HPDE6-E6E7 (cell line): ENCODE results near the gene TGOLN2.
"Not testable (repeated sequence)": the region's sequence is repeated elsewhere in the genome, so short reads cannot be mapped to it uniquely, and the experiment has no call there.

ENCODE experiments used
- DNase-seq: peaks from one replicate; pipeline ENCODE4 v3.0.0; 2011; ENCODE audit warnings: missing footprints; ENCODE audit errors: extremely low spot score

The TGOLN2 gene

GRCh38 chr2:85327822-85328617, at the start of gene TGOLN2:
Gene TGOLN2 (minus strand): TSS chr2:85327989. CDS start chr2:85327962, 27 bp downstream.
- peak; percentile 96 for DNase-seq

GRCh38 chr2:85377083-85377482, 49.3 kb upstream of the TGOLN2 start:
- DNase-seq, result no peak

GRCh38 chr2:85376291-85377065, 48.7 kb upstream of the TGOLN2 start:
- no peak for DNase-seq

GRCh38 chr2:85371045-85371444, 43.3 kb upstream of the TGOLN2 start:
- no peak for DNase-seq

GRCh38 chr2:85369500-85369899, 41.7 kb upstream of the TGOLN2 start:
- DNase-seq, result no peak

- DNase-seq, result no peak
Measured at GRCh38 chr2:85368921-85369320, 41.1 kb upstream of the TGOLN2 start.

GRCh38 chr2:85367180-85367579, 39.4 kb upstream of the TGOLN2 start:
- no peak for DNase-seq

- not testable (repeated sequence) for DNase-seq
Measured at GRCh38 chr2:85362653-85363387, 35.0 kb upstream of the TGOLN2 start.

GRCh38 chr2:85357736-85358135, 29.9 kb upstream of the TGOLN2 start:
- DNase-seq, result no peak

GRCh38 chr2:85356186-85356585, 28.4 kb upstream of the TGOLN2 start:
- DNase-seq, result no peak

- DNase-seq, result no peak
Measured at GRCh38 chr2:85355521-85355920, 27.7 kb upstream of the TGOLN2 start.

- peak; percentile 19 for DNase-seq
Measured at GRCh38 chr2:85355073-85355410, 27.3 kb upstream of the TGOLN2 start.

GRCh38 chr2:85354286-85355072, 26.7 kb upstream of the TGOLN2 start, which contains the start of the genes ELMOD3 and RETSAT:
Gene ELMOD3 (plus strand): TSS chr2:85354769. CDS start chr2:85357199, 2,430 bp downstream.
Gene RETSAT (minus strand): TSS chr2:85354528. CDS start chr2:85354507, 21 bp downstream.
- peak; percentile 99 for DNase-seq

GRCh38 chr2:85353876-85354285, 26.1 kb upstream of the TGOLN2 start:
- DNase-seq, result peak; percentile 54

- no peak for DNase-seq
Measured at GRCh38 chr2:85347599-85347998, 19.8 kb upstream of the TGOLN2 start.

GRCh38 chr2:85344356-85344954, 16.7 kb upstream of the TGOLN2 start:
- no peak for DNase-seq

- not testable (repeated sequence) for DNase-seq
Measured at GRCh38 chr2:85343207-85343895, 15.6 kb upstream of the TGOLN2 start.

- DNase-seq, result no peak
Measured at GRCh38 chr2:85342156-85342555, 14.4 kb upstream of the TGOLN2 start.

- DNase-seq, result no peak
Measured at GRCh38 chr2:85341269-85342029, 13.7 kb upstream of the TGOLN2 start.
